DOHH2 (cell line): ENCODE measurements around the gene ANOS1.

Source experiments
- EZH2phosphoT487 ChIP-seq: fragments of 200-600 bp; sonication (generic); IDR thresholded peaks from 2 replicates; pipeline ENCODE4 v1.6.1; 2017; ENCODE audit warnings: borderline replicate concordance, mild to moderate bottlenecking, antibody characterized with exemption, low read length, moderate library complexity, mixed read lengths
- TF ChIP-seq, protein P1 (sequence below): fragments of 200-600 bp; sonication (generic); IDR thresholded peaks from one replicate; pipeline ENCODE4 v1.5.1; 2014; ENCODE audit warnings: antibody characterized with exemption, mild to moderate bottlenecking, low read depth, low read length; ENCODE audit not compliant: poor library complexity, severe bottlenecking

DNA sequence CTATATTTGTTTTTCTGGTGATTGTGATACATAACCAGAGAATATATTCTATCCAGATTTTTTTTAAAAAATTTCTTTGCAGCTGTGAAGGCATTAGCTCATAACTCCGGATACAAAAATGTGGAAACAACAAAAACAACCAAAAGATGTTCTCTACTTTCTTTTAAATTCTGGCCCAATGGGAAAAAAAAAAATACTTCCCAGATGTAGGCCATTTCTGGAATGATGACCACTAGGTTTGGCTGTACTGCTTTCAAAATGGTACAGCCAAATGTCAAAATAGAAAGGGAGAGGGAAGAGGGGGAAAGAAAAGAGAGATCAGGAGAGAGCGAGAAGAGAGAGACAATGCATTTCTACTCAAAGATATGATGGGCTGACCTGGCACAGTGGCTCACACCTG, 14.6 kb downstream of the ANOS1 start:
- TF ChIP-seq, protein P1, sequence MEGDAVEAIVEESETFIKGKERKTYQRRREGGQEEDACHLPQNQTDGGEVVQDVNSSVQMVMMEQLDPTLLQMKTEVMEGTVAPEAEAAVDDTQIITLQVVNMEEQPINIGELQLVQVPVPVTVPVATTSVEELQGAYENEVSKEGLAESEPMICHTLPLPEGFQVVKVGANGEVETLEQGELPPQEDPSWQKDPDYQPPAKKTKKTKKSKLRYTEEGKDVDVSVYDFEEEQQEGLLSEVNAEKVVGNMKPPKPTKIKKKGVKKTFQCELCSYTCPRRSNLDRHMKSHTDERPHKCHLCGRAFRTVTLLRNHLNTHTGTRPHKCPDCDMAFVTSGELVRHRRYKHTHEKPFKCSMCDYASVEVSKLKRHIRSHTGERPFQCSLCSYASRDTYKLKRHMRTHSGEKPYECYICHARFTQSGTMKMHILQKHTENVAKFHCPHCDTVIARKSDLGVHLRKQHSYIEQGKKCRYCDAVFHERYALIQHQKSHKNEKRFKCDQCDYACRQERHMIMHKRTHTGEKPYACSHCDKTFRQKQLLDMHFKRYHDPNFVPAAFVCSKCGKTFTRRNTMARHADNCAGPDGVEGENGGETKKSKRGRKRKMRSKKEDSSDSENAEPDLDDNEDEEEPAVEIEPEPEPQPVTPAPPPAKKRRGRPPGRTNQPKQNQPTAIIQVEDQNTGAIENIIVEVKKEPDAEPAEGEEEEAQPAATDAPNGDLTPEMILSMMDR: no peak
- no peak for TF ChIP-seq EZH2phosphoT487
